Testis (tissue), 2 donors: ENCODE measurements around the gene ATP6V0A4.

Source experiments
- POLR2A ChIP-seq: fragments of 450-650 bp; IDR thresholded peaks from one replicate; pipeline ENCODE4 v1.6.1; 2017; ENCODE audit warnings: antibody characterized with exemption, mild to moderate bottlenecking, moderate library complexity
- TF ChIP-seq, protein P1 (sequence below), 3 experiments: fragments of 450-650 bp in 2 of 3; fragments of 200-600 bp in 1 of 3; sonication (generic) in 1 of 3; IDR thresholded peaks; one replicate each; pipeline ENCODE4 v1.5.1; 2016 to 2019; ENCODE audit warnings: antibody characterized with exemption in 3 of 3, mild to moderate bottlenecking in 2 of 3, moderate library complexity in 1 of 3

DNA sequence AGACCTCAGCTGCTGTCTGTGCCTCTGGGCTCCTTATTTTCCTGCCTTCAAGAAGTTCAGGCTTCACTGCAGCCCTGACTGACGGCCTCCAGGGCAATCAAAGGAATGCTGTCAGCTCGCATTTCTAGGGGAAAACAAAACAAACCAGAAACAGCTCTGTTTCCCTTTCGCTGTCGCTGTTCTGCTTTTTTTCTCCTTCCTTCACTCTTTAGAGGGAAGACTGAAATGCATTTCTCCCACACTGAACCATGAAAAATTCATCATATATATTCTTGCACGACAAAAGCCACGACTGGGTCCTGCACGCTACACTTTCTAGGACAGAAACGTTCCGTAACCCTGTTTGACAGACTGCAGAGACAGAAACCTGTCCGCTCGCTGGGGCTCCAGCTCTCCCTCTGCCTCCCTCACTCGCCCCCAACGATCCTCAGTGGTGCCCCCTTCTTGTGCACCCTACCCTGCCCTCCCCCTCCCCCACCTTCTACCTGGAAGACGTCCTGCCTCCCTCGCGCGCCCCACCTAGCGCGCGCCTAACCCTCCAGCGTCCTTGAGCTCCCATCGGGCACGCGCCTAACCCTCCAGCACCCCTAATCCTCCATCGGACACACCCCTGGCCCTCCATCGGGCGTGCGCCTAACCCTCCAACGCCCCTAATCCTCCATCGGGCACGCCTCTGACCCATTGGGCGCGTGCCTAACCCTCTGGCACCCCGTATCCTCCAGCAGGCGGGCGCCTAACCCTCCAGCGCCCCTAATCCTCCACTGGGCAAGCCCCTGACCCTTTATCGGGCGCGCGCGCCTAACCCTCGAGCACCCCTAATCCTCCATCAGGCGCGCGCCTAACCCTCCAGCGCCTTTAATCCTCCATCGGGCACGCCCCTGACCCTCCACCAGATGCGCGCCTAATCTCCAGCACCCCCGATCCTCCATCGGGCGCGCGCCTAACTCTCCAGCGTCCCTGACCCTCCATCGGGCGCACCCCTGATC lies 134.0 kb downstream of the ATP6V0A4 start:
- TF ChIP-seq, protein P1, sequence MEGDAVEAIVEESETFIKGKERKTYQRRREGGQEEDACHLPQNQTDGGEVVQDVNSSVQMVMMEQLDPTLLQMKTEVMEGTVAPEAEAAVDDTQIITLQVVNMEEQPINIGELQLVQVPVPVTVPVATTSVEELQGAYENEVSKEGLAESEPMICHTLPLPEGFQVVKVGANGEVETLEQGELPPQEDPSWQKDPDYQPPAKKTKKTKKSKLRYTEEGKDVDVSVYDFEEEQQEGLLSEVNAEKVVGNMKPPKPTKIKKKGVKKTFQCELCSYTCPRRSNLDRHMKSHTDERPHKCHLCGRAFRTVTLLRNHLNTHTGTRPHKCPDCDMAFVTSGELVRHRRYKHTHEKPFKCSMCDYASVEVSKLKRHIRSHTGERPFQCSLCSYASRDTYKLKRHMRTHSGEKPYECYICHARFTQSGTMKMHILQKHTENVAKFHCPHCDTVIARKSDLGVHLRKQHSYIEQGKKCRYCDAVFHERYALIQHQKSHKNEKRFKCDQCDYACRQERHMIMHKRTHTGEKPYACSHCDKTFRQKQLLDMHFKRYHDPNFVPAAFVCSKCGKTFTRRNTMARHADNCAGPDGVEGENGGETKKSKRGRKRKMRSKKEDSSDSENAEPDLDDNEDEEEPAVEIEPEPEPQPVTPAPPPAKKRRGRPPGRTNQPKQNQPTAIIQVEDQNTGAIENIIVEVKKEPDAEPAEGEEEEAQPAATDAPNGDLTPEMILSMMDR (IDR thresholded peaks at IDR 0.05): no peak
- no peak for TF ChIP-seq POLR2A
